A673 (cell line): ENCODE measurements around the gene ANKRD40CL. TPM values are rescaled to one million over a fixed set of nuclear protein-coding genes. Genes with fewer than 3 reads are reported as not detected.

Experiments
- BruUV-seq: library from RNA; stranded (reverse); fragments of 400-500 nt; replicated peaks from 2 replicates; lab custom pipeline; 2021; lab: Mats Ljungman, UMichigan
- CTCF ChIA-PET: fragments of 300-600 bp; sonication (Branson Sonifier 250); formaldehyde crosslinking; loops from one replicate; lab custom pipeline; 2022; ENCODE audit warnings: antibody characterized with exemption; lab: Charles Lee
- POLR2A ChIA-PET: fragments of 300-600 bp; sonication (Branson Sonifier 250); formaldehyde crosslinking; loops from one replicate; lab custom pipeline; 2022; ENCODE audit warnings: antibody characterized with exemption; ENCODE audit not compliant: low non-redundant PET; lab: Charles Lee
- DNase-seq: peaks from one replicate; pipeline ENCODE4 v3.0.0-alpha.2; 2015; ENCODE audit warnings: low spot score
- H3K27ac ChIP-seq: fragments of 200-600 bp; sonication (generic); 2 replicates; pipeline ENCODE4 v1.5.1; 2016; ENCODE audit warnings: mixed run types, low read depth, mild to moderate bottlenecking, mixed read lengths, antibody characterized with exemption, low read length; ENCODE audit not compliant: poor library complexity, severe bottlenecking
- H3K27me3 ChIP-seq: fragments of 200-600 bp; sonication (generic); replicated peaks from 2 replicates; pipeline ENCODE4 v1.6.1; 2017; ENCODE audit warnings: mixed run types, low read depth, mild to moderate bottlenecking, mixed read lengths, antibody characterized with exemption, low read length; ENCODE audit not compliant: insufficient read depth, poor library complexity
- H3K36me3 ChIP-seq: fragments of 200-600 bp; sonication (generic); 2 replicates; pipeline ENCODE4 v1.6.1; 2016; ENCODE audit warnings: mixed run types, mild to moderate bottlenecking, mixed read lengths, antibody characterized with exemption, low read length; ENCODE audit not compliant: insufficient read depth, poor library complexity, severe bottlenecking
- H3K4me1 ChIP-seq: fragments of 200-600 bp; sonication (generic); 2 replicates; pipeline ENCODE4 v1.6.1; 2017; ENCODE audit warnings: mixed run types, mild to moderate bottlenecking, mixed read lengths, antibody characterized with exemption, low read length; ENCODE audit not compliant: insufficient read depth, poor library complexity, severe bottlenecking
- H3K4me3 ChIP-seq: fragments of 200-600 bp; sonication (generic); 2 replicates; pipeline ENCODE4 v1.5.1; 2016; ENCODE audit warnings: low read depth, mixed run types, mild to moderate bottlenecking, mixed read lengths, low read length; ENCODE audit not compliant: poor library complexity, severe bottlenecking
- H3K9me3 ChIP-seq: fragments of 200-600 bp; sonication (generic); 2 replicates; pipeline ENCODE4 v1.6.1; 2016; ENCODE audit warnings: mixed run types, low read depth, mild to moderate bottlenecking, mixed read lengths, antibody characterized with exemption, low read length; ENCODE audit not compliant: poor library complexity, severe bottlenecking
- CTCF ChIP-seq: fragments of 300-800, 200-600 bp; sonication (generic); conservative IDR thresholded peaks from 2 replicates; pipeline ENCODE4 v1.5.1; 2017; ENCODE audit warnings: low read depth, mild to moderate bottlenecking, antibody characterized with exemption, low read length, moderate library complexity, mixed read lengths
- EZH2 ChIP-seq: fragments of 200-600 bp; sonication (generic); IDR thresholded peaks from 2 replicates; pipeline ENCODE4 v1.6.1; 2017; ENCODE audit warnings: borderline replicate concordance, low read depth, mild to moderate bottlenecking, mixed read lengths, antibody characterized with exemption, low read length; ENCODE audit not compliant: poor library complexity, severe bottlenecking
- intact Hi-C: fragments of 100-400 bp; cut with micrococcal nuclease; formaldehyde crosslinking; loops from one replicate; pipeline ENCODE4 v1.10.0; 2022; ENCODE audit not compliant: unreplicated experiment
- total RNA-seq: library from RNA; stranded (reverse); gene quantifications from 2 replicates; pipeline ENCODE4 v1.2.3, GENCODE V29; 2021

The ANKRD40CL gene
- total RNA-seq, 1 experiment from 2014 or later: not detected

DNA sequence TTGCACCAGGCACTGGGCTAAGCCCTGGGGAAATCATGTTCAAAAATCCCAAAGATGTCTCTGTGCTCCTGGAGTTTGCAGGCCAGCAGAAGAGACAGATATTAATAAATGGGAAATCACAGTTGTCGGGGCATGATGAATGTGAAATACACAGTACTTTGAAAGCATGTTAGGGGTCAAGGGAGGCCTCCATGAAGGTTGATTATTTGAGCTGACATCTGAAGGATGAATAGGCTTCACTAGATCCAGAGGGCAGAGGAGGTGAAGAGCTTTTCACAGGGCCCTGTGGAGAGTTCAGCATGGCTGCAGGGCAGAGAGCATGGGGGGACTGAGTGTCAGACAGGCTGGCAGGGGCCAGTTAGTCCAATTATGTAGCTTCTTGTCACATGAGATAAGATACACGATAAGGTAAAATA is 2.6 kb downstream of the ANKRD40CL start:
- intact Hi-C loops: no loop called here
- peaks cover 18% of the 10 kb centered on the region for H3K4me1 ChIP-seq
- H3K27me3 ChIP-seq: no peaks in the 10 kb centered on the region
- no peak overlapping the region for H3K27ac ChIP-seq
- H3K4me3 ChIP-seq: no peak overlapping the region
- H3K9me3 ChIP-seq: no peaks in the 10 kb centered on the region
- TF ChIP-seq EZH2 (no peak), CTCF (no peak)
- CTCF ChIA-PET: no interaction called here
- no TSS peak for BruUV-seq
- POLR2A ChIA-PET: no interaction called here
- H3K36me3 ChIP-seq: no peaks in the 10 kb centered on the region
- no peak for DNase-seq

- intact Hi-C loops: no loop called here
- H3K9me3 ChIP-seq: no peaks in the 10 kb centered on the region
- no peaks in the 10 kb centered on the region for H3K36me3 ChIP-seq
- peaks cover 18% of the 10 kb centered on the region for H3K4me1 ChIP-seq
- no peaks in the 10 kb centered on the region for H3K27me3 ChIP-seq
- no peak overlapping the region for H3K4me3 ChIP-seq
- BruUV-seq: no TSS peak
- H3K27ac ChIP-seq: peak overlapping the region; percentile 17
- peak; percentile 21 for DNase-seq
- POLR2A ChIA-PET: no interaction called here
- CTCF ChIA-PET: no interaction called here
- TF ChIP-seq EZH2 (no peak), CTCF (no peak)
These were observed 3.4 kb downstream of the ANKRD40CL start for GRCh38 chr17:50763716-50764475.

DNA sequence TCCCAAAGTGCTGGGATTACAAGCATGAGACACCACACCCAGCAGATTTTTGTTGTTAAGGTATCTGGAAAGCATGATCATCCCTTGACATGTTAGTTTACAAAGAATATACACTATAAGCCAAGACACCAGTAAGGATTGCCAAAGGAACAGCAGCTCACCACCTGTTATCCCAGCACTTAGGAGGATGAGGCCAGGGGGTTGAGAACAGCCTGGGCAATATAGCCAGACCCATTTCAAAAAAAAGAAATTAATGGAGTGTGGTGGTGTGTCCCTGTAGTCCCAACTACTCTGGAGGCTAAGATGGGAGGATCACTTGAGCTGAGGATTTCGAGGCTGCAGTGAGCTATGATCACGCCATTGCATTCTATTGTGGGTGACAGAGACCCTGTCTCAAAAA is 5.1 kb downstream of the ANKRD40CL start:
- Histone ChIP-seq H3K9me3 (no peaks in the 10 kb centered on the region), H3K27ac (no peak overlapping the region), H3K4me1 (peaks cover 18% of the 10 kb centered on the region), H3K27me3 (no peaks in the 10 kb centered on the region), H3K4me3 (no peak overlapping the region), H3K36me3 (no peaks in the 10 kb centered on the region)
- no peak for DNase-seq
- ChIA-PET CTCF (no interaction called here), POLR2A (no interaction called here)
- BruUV-seq: no TSS peak
- intact Hi-C loops: no loop called here
- TF ChIP-seq EZH2: no peak
- no peak for TF ChIP-seq CTCF
